Cerebellar nuclear complex (tissue), 1 donor: Measurements from ENCODE around the gene ARMH4.
A peak's percentile ranks its signal among the peaks of the same experiment; 100 is the strongest.

ENCODE experiments used
- DNase-seq, 2 experiments: peaks; one replicate each; lab custom pipeline; 2025; lab: John Stamatoyannopoulos, UW

Gene ARMH4

DNA sequence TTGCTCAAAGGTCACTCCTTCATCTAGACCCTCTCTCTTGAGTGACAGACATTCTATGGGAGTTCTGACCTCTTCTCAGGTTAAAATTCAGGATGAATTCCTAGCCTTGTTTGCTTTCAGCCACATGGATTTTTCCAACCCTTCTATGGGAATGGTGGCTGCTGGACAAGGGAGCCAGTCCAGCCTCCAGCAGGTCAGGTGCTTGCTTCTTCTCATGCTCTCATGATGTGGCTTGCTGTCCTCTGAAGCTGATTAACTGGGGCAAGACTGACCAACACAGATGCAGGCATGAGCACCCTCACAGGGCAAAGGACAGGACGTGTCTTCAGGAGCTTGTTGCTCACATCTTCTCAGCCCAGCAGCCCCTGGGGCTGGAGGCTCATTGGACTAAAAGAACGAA is 188.9 kb downstream of the ARMH4 start:
- DNase-seq, result peak in 1 of 2 experiments; percentile 16

DNA sequence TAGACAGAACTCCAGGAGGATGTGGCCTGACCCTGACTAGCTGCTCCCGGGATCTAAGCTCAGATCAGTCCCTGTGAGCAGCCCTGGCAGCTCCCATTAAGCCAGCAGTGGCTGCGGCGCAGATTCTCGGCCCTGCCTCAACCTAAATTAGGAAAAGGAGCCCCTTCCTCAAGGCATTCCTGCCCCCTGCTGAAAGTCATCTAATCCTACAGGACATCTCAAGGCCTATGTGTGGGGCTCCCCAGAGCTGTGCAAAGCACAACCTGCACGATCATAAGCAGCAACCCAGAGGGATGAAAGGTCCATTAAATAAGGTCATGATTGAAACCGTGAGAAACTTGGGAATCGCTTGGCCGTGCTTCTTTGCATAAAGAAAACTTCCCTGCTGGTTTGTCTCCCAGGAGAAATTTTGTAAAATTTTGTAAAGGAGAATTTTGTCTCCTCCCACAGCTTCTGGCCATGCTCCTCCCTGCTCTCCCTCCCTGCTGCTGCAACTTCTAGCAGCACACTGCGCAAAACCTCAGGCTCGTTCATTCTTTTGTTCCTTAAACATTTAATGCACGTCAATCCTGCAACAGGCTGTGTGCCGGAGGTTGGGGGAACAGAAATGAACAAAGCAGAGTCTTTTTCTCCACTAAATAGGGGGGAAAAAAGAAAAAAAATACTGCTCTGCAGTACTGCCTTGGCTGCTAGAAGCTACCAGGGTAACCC is 189.5 kb downstream of the ARMH4 start:
- no peak for DNase-seq

DNA sequence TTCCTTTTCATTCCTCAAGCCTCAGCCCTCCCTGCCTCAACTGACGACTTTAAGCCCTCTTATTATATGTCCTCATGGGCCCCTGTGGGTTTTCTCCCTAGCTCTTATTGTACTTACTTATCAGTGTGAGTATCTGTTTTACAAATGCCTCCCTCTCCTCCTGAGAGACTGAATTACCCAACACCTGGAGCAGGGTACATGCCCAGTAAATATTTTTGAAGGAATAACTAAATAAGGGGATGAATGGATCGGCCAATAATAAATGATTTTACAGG is 190.3 kb downstream of the ARMH4 start:
- DNase-seq, result no peak

DNA sequence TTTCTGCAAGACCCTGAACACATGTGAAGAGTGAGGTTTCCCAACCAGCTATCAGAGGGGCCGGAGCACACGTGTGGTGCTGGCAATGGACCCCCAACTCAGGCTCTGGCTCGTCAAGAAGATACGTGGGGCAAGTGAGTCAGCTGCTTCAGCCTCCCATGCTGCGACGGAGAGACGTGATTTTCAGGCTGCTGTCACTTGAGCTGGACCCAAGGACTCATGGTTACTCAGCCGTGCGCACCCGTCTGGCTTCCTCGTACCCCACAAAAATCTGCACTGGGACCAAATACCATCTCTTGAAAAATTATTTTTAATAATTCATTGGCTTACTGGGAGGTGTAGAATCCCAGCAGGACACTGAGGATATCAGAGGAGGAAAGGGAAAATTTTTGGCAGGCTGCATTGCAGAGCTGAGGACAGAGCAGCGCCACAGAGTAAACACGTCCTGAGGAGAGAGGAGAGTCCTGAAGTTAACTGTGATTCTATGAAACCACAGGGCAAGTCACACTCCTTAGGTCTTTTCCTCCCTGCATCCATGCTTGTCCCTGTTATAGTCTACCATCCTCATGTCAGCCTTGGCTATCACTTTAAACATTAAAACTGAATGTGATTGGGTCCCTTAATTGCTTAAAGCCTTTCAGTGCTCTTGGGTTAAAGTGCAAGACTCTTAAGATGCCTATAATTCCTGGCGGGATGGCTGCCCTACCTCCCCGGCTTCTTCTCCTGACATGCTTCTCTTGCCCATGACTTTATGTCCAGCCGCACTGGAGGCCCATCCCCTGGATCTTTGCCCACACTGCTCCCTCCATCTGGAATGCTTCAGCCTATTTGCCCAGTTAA is 190.8 kb downstream of the ARMH4 start:
- DNase-seq, result peak in 1 of 2 experiments; percentile 31

DNA sequence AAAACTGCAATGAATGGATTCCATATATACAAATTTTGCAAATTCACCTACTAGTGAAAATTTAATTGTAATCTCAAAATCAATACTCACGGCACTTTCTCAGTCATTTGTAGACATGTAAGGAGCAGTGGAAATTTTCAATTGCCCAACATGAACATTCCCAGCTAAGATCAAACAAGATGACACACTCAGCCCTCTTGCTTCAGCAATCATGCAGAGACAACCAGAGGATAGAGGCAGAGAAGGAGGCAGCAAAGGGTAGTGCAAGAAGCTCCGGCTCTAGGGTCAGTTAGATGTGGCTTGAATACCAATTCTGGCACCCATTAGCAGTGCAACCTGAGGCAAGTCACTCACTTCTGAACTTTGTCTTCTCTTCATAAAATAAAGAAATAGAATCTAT is 194.6 kb downstream of the ARMH4 start:
- no peak for DNase-seq
